Measurements from ENCODE around the gene RNF41.

The RNF41 gene

DNA sequence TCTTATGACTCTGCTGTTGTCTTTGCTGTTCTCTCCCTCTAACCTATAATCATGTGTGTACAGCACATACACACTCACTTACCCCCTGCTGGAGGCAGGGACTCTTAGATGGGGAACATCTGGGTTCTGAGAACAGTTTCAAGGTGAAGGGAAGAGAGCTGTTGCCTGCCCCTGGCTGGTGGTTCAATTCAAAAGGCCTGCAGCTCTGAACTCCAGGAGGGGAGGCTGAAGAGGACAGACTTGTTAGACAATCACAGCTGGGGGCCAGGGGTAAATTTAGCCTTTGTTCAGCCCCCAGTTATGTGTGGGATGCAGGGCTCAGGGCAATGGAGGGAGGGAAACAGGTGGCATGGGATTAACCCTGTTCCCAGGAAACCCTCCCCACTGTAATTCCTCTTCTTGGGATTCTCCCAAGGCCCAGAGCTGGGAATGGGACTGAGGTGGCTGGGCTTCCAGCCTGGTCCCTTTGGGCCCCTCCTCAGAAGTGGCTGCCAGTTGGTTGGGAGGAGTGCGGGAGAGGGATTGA lies 67.4 kb downstream of the RNF41 start:
- TF ChIP-seq, protein P1, sequence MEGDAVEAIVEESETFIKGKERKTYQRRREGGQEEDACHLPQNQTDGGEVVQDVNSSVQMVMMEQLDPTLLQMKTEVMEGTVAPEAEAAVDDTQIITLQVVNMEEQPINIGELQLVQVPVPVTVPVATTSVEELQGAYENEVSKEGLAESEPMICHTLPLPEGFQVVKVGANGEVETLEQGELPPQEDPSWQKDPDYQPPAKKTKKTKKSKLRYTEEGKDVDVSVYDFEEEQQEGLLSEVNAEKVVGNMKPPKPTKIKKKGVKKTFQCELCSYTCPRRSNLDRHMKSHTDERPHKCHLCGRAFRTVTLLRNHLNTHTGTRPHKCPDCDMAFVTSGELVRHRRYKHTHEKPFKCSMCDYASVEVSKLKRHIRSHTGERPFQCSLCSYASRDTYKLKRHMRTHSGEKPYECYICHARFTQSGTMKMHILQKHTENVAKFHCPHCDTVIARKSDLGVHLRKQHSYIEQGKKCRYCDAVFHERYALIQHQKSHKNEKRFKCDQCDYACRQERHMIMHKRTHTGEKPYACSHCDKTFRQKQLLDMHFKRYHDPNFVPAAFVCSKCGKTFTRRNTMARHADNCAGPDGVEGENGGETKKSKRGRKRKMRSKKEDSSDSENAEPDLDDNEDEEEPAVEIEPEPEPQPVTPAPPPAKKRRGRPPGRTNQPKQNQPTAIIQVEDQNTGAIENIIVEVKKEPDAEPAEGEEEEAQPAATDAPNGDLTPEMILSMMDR (IDR thresholded peaks at IDR 0.05; ENCODE audit: insufficient read depth, low read length, poor library complexity, severe bottlenecking), result no peak
- Histone ChIP-seq H3K27me3 (replicated peaks; ENCODE audit: control insufficient read depth, insufficient read depth, low read length) (no peaks in the 10 kb centered on the region), H3K4me3 (replicated peaks; ENCODE audit: low read depth, low read length) (no peak overlapping the region), H3K36me3 (ENCODE audit: control insufficient read depth, insufficient read depth, low read length) (peaks cover 2% of the 10 kb centered on the region)
- no peak for DNase-seq (ENCODE audit: extremely low read depth, insufficient read length)

DNA sequence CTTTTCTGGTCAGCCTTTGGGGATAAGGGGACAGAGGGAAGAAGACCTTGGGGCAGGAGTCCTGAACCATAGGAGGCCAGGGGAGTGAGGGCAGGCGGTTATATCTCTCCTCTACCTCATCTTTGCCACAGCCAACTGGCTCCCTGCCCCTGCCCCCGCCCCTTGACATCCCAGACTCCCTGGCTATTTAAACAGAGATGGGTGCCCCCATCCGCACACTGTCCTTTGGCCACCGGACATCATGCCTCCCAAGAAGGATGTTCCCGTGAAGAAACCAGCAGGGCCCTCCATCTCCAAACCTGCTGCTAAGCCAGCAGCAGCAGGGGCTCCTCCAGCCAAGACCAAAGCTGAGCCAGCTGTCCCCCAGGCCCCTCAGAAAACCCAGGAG lies 68.0 kb downstream of the RNF41 start:
- H3K4me3 ChIP-seq (replicated peaks; ENCODE audit: low read depth, low read length), result no peak overlapping the region
- TF ChIP-seq, protein P1 (IDR thresholded peaks at IDR 0.05; ENCODE audit: insufficient read depth, low read length, poor library complexity, severe bottlenecking), result no peak
- H3K27me3 ChIP-seq (replicated peaks; ENCODE audit: control insufficient read depth, insufficient read depth, low read length), result no peaks in the 10 kb centered on the region
- no peak for DNase-seq (ENCODE audit: extremely low read depth, insufficient read length)
- H3K36me3 ChIP-seq (ENCODE audit: control insufficient read depth, insufficient read depth, low read length), result peaks cover 2% of the 10 kb centered on the region

DNA sequence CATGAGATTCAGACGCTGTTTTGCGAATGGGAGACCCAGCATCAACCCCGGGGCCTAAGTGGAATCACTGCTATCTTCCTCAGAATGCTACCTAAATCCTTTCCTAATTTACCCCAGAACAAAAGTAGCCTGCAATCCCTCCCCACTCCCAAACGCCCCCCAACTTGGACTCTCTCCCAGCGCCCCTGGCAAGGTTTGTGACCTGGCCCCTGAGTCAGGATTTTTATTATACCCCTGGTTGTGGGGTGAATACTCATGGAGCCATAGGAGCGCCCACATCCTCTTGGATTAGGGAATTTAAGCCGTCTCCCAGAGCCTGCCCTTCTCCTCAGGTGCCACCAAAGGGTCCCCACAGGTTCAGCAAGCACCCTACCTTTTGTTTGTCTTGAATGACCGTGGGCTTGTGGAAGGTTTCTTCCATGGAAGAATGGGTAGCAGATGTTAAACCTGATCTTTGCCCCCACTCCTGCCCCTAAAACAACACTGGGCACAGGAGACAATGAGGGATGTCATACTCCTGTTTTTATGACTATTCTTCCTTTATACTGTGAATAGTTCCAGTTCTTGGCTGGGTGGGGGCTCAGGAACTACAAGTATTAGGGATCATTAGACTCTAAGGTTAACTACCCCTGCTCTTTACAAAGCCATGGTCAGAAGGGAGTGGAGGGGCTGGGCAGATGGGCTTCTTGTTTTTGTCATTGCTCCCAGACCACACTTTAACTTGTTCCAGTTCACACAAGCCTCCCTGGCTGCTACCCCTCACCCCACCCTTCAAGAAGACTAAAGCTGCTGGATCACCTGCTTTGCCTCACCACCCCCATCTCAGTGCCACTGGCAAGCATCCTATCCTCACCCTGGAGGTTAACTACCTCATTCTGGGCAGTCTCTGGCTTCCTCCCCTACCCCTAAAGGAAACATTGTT lies 68.7 kb downstream of the RNF41 start:
- peak overlapping the region; percentile 78 for H3K4me3 ChIP-seq (replicated peaks; ENCODE audit: low read depth, low read length)
- peaks cover 2% of the 10 kb centered on the region for H3K36me3 ChIP-seq (ENCODE audit: control insufficient read depth, insufficient read depth, low read length)
- H3K27me3 ChIP-seq (replicated peaks; ENCODE audit: control insufficient read depth, insufficient read depth, low read length), result no peaks in the 10 kb centered on the region
- TF ChIP-seq, protein P1 (IDR thresholded peaks at IDR 0.05; ENCODE audit: insufficient read depth, low read length, poor library complexity, severe bottlenecking), result no peak
- DNase-seq (ENCODE audit: extremely low read depth, insufficient read length), result no peak
